HG03469 (cell line): Measurements from ENCODE around the gene EGFL8.
"Not testable (repeated sequence)": the region's sequence is repeated elsewhere in the genome, so short reads cannot be mapped to it uniquely, and the experiment has no call there.

Source experiments
- ATAC-seq: cut with Tn5 transposase; IDR thresholded peaks from one replicate; pipeline ENCODE4 v1.9.1; 2021; ENCODE audit warnings: mild to moderate bottlenecking, moderate library complexity, moderate number of reproducible peaks; ENCODE audit not compliant: unreplicated experiment

EGFL8 gene

DNA sequence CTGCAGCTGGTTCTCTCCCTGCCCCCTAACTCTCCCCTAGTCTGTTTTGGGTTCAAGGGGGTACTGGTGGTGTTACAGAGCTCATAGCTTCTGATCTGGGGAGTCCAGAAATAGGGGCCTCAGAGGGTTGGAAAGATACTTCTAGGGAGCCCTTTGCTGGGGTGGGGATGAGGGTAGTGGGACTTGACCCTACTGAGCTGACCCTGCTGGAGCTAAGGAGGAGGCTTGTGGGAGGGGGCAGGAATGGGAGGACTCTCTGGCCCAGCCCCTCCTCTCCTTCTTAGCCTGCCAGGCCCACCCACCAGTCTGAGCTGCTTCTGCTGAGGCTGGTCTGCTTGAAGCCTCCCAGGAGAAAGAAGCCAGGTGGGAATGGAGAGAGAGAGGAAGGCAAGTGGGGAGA lies at the start of gene EGFL8:
TSS of gene EGFL8 (plus strand) at position 301 of the 400 bp plus-strand sequence. CDS start 1,571 bp downstream, outside the sequence.
- ATAC-seq = no peak

DNA sequence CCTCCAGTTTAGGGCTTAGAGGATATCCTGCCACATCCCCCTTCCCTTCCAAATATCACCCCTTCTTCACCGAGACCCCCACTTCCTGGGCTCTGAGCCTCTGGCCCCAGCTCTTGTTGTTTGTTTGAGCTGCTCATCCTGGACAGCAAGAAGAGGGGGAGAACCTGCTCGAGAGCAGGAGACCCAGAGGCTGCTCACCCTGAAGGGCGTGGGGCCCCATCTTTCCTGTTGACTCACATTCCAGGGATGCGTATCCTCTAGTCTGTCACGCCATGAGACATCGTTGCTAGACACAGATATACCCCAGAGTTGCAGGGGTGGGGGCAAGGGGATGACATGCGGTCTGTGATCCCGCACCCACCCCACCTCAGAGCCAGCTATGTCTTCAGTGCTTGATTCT lies 49.6 kb upstream of the EGFL8 start:
- ATAC-seq = no peak

DNA sequence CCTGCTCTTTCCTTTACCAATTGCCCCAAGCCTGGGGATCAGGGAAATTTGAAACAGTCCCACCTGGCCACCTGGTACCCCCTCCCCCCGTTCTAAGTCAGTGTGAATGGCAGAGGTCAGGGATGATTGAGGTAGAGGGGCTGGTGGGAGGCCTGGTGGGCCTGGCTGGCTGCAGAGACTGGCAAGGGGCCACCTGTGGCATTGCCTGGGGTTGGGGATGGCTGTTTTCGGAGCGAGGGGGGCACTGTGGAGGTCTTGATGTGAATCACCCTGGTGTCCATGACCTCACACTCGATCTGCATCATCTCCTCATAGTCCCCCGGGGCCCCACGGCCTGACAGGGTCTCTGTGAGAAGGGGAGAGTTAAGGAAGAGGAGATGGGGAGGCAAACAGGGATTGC lies 48.8 kb upstream of the EGFL8 start:
- ATAC-seq = no peak

DNA sequence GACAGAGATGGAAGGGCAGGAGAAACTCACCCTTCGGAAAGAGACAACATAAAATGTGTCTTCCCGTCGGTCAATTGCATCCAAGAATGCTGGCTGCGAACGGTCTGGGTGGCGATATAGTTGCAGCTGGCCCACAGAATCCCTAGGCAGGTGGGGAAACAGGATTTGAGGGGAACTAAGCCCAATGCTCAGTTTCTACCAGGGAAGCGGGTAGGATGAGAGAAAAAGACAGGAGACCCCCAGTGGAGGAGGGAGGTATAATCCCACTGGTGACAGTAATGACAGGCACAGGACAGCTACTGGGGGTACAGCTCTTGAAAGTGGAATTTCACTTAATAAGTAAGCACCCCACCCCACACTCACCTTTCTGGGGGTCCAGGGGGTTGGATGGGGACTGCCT lies 47.7 kb upstream of the EGFL8 start:
- no peak for ATAC-seq

DNA sequence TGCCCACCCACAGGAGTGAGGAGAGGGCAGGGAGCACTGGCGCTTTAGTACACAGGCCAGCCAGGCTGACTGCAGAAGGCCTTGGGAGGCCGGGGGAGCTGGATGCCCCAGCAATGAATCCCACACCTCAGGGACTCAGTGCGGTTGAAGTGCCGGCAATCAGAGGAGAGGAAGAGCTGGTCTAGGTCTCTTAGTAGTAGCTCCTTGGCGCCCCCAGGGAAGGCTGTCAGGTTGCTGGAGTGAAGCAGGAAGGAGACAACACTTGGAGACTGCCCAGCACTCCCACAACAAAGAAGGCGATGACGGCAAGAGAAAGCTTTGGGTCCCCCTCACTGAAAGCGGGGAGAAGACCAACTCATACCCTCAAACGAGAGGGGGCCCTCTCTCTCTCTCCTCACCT lies 46.9 kb upstream of the EGFL8 start:
- ATAC-seq = no peak

DNA sequence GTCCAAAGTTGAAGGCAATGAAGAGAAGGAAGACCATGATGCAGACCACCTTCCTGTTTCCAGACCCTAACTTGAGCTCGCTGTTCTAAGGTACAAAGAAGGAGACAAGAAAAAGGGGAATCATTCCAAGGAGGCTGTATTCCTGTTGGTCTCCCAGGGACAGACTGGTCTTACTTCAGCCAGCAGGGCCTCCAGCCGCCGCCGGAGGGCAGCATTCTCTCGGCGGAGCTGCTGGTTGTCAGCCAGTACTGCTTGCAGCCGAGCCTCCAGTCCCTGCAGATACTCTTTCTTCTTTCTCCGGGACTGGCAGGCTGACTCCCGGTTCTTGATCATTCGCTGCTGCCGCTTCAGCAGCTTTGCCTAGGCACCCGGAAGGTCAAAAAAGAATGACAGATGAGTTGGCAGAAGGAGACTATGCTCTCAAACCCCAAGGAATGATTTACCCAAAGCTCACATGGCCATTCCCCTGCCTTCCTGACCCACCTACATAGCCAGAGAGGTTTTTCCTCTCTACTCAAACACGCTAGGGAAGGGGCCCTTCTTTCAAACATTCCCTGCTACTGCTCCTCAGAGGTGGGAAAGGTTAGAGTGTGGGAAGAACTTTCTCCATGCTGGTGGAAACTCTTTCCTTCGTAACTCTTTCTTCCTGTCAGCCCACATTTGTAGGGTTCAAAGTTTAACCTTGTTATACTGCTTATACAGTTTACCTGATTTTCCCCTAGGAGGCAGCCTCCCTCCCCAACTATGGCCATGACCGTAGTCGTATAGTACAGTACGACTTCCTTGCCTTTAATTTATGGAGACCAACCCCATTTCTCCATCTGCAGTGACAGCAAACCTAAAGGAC lies 45.4 kb upstream of the EGFL8 start:
- no peak for ATAC-seq

DNA sequence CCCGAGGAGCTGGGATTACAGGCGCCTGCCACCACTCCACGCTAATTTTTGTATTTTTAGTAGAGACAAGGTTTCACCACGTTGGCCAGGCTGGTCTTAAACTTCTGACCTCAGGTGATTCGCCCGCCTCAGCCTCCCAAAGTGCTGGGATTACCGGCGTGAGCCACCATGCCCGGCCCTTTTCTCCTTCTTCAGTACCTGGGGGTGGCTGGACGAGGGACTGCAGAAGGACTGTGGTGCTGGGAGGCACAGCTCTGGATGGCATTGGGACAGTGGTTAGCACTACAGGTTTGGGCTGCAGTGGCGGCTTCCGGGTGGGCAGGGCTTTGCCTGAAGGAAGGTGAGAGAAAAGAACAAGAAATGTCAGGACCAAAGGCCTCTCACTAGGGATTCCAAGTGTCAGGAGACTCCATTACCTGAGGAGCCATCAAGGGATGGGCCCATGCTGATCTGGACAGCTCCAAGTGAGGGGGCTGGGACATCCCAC lies 43.8 kb upstream of the EGFL8 start:
- no peak for ATAC-seq

DNA sequence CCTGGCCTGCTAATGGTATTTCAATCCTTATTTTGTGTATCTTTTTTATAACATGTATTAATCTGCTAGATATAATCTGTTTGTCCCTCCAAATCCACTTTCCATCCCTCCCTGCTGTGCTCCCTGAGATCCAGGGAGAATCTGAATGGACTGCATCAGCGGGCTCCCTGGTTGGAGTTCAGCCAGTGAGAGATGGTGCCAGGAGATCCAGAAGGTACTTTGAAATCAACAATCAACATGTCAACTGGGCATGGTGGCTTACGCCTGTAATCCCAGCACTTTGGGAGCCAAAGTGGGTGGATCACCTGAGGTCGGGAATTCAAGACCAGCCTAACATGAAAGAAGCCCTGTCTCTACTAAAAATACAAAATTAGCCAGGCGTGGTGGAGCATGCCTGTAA lies 40.7 kb upstream of the EGFL8 start:
- ATAC-seq = no peak

DNA sequence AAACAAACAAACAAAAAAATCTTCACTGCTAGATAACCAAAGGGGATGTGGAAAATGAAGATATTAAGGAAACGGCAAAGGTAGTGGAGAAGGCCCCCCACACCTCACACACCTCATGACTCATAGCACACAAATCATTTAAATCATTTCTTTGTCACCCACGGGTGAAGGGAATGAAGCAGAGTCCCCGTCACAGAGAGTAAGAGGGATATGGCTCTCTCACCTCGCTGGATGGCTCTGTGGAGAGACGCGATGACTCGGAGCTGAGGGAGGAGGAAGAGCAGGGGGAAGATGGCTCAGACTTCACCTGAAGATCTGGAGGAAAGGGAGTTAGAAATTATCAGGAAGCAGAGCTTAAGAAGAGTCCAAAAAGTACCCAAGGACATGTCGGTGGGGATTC lies 37.5 kb upstream of the EGFL8 start:
- no peak for ATAC-seq

DNA sequence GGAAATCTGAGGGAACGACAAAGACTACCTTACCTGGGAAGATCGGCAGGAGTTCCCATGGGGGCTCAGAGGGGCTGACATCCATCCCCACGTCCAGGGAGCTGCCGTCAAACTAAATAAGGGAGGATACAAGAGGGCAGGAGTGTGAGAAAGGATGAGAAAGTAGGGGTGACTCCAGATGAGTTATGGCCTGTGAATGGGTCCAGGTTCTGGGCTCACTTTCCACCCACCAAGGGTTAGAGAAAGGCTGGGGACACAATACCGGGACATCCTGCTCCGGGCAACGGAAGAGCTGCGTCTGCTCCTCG lies 37.0 kb upstream of the EGFL8 start:
- ATAC-seq = no peak

DNA sequence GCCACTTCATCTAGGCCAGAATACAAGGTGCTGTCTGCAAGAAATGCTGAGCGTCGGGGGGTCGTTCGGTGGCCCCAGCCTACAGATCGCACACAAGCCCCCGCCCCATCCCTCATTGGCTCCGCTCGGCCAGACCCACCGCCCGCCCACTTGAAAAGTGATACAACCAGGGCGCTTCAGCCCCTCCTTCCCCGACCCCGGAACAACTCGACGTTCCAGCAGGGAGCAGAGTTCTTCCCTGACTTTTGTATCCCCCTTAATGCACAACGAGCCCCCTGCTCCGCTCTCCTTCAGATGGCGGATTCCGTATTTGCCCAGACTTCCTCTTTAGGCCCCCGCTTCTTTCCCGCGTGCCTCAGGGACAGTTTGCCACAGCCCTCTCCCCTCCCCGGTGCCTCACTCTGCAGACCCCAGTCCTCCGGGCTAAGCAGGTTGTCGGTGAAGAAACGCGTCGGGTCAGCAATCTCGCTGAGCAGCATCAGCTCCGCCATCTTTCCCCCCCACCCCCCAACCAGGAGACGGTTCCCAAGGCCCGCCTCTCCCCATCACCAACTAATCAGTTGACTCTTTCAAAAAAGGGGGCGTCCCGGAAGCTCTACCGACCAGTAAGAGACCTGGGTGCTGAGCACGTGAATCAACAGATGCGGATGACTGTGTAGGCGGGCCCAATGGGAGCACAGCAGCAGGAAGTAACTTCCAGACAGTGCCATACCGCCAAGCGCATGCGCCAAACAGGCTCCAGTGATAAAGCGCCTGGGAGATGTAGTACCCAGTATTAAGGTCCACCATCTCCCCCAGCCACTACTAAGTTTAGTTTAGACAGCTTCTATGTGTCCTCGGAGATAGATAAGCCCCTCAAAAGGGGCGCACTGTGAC lies 36.4 kb upstream of the EGFL8 start, which contains the start of gene ATF6B:
TSS of gene ATF6B (minus strand) at position 530 of the 876 bp plus-strand sequence. CDS start at position 491, 39 bp downstream.
- ATAC-seq = peak; percentile 80

DNA sequence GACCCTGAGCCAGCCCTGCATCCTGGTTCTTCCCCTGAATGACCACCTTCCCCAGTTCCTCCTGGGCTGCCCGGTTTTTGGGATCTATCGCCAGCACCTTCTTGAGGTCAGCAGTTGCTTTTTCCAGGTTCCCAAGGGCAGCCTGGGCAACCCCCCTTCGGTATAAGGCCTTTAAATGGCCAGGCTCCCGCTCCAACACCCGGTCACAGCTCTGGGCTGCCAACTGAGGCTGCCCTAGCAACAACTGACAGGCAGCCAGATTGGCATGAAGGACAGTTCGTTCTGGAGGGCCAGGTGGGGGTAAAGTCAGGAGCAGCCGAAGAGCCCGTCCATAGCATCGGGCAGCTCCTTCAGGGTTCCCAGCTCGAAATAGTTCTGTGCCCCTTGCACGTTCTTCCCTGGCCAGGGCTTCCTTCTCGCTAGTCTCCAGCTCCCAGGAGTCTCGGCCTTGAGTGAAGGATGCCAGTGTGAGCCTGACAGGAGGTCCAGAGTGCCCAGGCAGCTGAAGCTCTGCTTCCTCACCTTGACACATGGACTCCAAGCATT lies 35.6 kb upstream of the EGFL8 start:
- ATAC-seq = no peak

DNA sequence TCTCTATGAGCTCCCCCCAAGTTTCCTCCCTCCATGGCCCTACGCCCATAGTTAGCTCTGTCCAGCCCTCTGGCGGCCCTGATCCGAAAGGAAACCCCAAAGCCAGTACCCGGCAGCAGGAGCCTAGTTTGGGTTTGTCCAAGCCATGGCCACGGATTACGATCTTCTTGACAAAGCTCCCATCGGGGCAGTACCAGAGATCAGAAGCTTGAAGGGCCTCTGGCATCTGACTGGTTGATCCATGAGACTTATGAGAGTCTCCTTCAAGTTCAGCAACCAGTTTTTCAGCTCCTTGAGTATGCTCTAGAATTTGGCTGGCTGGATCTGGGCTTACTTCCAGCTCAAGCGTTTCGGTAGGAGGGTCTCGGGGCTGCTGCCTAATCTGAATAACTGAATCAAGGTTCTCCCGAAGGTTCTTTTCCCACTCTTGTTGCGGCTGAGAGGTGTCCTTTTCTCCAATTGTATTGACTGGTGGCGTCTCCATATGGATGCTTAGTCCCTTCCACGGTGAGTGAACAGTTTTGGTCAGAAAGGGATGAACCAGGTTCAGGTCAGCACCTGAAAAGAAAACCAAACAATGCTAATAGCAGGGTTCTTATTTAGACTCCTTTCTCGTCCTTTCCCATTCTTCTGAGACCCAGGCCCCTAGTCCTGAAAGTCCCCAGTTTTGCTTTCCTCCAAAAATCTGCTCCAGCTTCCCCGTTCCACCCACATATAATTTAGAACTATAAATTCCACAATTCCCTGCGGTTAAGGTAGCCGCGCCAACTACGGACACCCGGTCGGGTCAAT lies 34.9 kb upstream of the EGFL8 start:
- ATAC-seq = no peak

DNA sequence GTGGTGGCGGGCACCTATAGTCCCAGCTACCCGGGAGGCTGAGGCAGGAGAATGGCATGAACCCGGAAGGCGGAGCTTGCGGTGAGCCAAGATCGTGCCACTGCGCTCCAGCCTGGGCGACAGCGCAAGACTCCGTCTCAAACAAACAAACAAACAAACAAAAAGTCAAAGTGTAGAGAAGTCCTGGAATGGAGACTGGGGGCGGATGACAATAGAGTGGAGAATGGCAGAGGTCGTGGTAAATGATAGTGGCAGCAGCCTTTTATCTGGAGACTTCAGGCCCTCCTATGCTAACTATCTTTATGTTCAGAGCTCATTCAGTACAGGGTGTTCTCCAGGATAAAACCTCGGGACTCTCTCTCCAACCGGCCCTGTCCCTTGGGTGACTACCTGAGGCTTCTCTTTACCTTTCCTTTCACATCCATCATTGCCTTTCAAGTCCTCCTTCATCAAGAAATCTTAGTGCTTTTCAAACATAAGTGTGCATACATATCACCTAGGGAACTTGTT lies 32.9 kb upstream of the EGFL8 start:
- ATAC-seq = no peak

DNA sequence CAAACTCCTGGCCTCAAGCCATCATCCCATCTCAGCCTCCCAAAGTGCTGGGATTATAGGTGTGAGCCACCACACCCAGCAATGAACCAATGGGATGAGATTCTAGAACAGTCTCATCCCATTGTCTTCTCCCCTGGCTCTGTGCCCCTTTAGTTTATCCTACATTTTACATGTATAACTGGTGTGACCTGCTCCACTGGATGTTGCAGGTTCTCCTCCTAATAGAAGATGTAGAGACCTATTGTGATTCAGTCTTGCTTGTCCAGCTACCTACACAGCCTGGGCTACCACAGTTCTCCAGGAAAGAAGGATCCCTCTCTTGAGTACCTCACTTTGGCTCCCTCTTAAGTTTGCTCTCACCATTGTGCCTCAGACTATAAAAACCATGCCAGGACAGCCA lies 32.3 kb upstream of the EGFL8 start:
- ATAC-seq = no peak

DNA sequence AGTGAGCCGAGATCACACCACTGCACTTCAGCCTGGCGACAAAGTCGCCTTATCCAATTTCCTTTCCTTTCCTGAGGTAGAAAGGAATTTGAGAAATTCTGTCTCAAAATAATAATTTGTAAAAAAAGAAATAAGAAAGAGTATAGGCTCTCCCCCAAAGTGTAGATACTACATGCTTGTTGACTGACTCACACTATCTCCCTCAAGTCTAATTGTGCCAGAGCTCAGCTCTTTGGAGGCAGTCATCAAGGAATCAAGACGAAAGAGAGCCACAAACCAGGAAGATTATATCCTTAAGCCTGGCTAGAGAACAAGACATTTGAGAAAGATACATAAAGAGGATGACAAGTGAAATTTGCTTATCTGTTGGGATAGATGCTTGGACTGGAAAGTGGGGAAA lies 30.6 kb upstream of the EGFL8 start:
- ATAC-seq = no peak

DNA sequence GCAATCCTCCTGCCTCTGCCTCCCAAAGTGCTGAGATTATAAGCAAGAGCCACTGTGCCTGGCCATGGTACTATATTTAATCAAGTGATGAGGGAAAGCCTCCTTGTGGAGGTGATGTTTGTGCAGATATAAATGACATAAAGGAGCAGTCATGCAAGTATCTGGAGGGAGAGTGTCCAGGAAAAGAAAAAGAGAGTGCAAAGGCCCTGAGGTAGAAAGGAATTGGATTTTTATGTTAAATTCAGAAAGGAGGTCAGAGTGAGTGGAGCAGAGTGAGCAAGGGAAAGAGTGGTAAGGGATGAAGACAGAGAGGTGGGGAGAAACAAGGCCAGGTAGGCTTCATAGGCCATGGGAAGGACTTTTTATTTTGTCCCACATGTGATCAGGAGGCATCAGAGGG lies 26.9 kb upstream of the EGFL8 start:
- no peak for ATAC-seq

DNA sequence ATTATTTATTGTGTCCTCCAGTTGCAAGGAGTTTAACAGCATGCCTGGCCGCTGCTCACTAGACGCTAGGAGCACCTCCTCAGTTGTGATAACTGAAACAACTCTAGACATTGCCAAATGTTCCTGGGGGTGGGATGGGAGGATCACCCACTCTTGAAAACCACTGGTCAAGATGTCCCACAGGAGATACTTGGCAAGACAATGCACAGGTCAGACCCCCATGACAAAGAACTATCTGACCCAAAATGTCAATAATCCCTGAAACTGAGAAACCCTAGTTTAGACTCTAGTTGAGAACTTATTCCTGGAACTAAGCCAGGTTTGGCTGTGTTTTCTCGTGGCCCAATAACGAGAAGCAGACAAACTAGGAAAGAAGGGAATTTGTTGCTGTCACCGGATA lies 24.8 kb upstream of the EGFL8 start:
- ATAC-seq = no peak

DNA sequence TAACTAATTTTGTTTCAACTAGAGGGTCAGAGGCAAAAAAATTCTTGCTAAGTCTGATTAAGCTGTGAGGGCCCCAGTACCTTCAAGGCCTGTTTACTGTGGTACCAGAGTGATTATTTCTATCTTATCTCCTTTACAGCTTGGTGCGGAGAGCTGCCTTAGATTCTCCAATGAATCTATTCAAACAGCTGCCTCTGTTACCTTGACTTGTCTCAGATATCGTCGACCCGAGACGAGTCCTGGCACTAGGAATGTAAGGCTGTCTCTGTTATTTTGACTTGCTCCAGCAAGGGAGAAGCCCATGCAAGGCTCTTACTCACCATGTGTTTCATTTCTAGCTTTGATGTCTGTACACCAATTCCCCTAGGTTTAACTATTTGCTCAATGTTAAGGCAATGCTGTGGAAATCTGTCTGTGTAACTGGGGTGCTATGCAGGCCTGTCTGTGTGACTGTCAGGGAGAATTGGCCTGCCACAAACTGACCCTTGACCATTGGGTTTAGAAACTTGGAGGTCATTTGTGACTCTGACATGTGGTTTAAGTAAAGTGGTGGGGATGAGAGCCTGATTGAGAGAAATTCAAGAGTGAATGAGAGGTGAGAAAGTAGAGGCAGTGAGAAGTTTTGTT lies 23.9 kb upstream of the EGFL8 start:
- ATAC-seq = no peak

DNA sequence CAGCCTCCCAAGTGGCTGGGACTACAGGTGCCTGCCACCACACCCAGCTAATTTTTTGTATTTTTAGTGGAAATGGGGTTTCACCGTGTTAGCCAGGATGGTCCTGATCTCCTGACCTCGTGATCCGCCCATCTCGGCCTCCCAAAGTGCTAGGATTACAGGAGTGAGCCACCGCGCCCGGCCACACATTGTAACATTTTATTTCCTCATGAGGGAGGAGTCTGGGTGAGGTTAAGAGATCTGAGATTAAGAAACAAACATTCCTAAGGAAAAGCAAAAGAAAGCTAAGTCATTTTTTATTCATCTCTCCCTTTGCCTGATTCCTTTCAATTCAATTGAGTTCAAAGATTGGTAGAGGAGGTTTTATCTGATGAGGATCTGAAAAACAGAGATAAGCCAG lies 20.2 kb upstream of the EGFL8 start:
- ATAC-seq = not testable (repeated sequence)
